Measurements from ENCODE around the gene LMO4. TPM values are rescaled to one million over a fixed set of nuclear protein-coding genes. Genes with fewer than 3 reads are reported as not detected.

LMO4 gene
- polyA plus RNA-seq, 3 donors, result 20.3 to 71.8 (median 22.3) TPM

DNA sequence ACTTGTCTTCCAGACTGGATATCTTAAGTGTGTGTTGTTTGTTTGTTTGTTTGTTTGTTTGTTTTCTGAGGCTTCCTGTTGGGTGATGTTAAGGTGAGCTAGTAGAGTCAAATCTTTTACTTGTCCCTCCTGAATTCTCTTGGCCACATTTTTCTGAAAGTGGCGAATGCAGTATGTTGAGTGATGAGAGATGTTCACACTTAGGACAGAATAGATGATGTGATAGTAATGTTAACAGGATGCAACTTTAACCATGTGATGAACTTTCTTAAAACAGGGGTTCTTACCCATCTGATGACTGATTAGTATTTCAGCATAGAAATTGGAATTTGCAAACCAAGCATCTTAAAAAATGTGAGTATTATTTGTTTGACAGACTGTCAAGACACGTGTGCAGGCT is 40.2 kb downstream of the LMO4 start:
- H3K27ac ChIP-seq (ENCODE audit: low read depth in 1 of 2, low read length in 2 of 2), result no peak overlapping the region
- TF ChIP-seq, protein P1, sequence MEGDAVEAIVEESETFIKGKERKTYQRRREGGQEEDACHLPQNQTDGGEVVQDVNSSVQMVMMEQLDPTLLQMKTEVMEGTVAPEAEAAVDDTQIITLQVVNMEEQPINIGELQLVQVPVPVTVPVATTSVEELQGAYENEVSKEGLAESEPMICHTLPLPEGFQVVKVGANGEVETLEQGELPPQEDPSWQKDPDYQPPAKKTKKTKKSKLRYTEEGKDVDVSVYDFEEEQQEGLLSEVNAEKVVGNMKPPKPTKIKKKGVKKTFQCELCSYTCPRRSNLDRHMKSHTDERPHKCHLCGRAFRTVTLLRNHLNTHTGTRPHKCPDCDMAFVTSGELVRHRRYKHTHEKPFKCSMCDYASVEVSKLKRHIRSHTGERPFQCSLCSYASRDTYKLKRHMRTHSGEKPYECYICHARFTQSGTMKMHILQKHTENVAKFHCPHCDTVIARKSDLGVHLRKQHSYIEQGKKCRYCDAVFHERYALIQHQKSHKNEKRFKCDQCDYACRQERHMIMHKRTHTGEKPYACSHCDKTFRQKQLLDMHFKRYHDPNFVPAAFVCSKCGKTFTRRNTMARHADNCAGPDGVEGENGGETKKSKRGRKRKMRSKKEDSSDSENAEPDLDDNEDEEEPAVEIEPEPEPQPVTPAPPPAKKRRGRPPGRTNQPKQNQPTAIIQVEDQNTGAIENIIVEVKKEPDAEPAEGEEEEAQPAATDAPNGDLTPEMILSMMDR (IDR thresholded peaks at IDR 0.05), result no peak
- no peak overlapping the region for H3K27ac Mint-ChIP-seq
- DNase-seq, result no peak
- H3K4me3 ChIP-seq (replicated peaks in 1 of 3; ENCODE audit: low read depth in 2 of 3, low read length in 3 of 3), result no peak overlapping the region
- H3K9ac ChIP-seq (ENCODE audit: insufficient read depth, low read length, poor library complexity, severe bottlenecking), result no peak overlapping the region
- WGBS (ENCODE audit: insufficient coverage), result no CpG with 5 or more reads among the region's 2 CpGs
- peaks cover 0 to 2% (median 0%) of the 10 kb centered on the region in 3 donors for H3K27me3 Mint-ChIP-seq (ENCODE audit: low read depth in 3 of 3)
- H3K36me3 ChIP-seq (replicated peaks in 1 of 2; ENCODE audit: control insufficient read depth in 1 of 2, insufficient read depth in 2 of 2, low read length in 2 of 2), result no peaks in the 10 kb centered on the region
- peaks cover 0 to 12% (median 5%) of the 10 kb centered on the region in 7 donors for H3K9me3 Mint-ChIP-seq
- no peaks in the 10 kb centered on the region for H3K27me3 ChIP-seq (ENCODE audit: control insufficient read depth in 2 of 2, insufficient read depth in 2 of 2, low read length in 2 of 2)
- no peaks in the 10 kb centered on the region for H3K79me2 ChIP-seq (ENCODE audit: insufficient read depth, low read length)
- H2AFZ ChIP-seq (ENCODE audit: insufficient read depth, low read depth, low read length, poor library complexity, severe bottlenecking), result no peak overlapping the region
- intact Hi-C loops (cut with micrococcal nuclease), result no loop called here
- peaks cover 0 to 3% of the 10 kb centered on the region in 2 donors for H3K36me3 Mint-ChIP-seq
- H3K4me1 ChIP-seq (ENCODE audit: control insufficient read depth in 1 of 2, insufficient read depth in 2 of 2, low read length in 2 of 2), result no peaks in the 10 kb centered on the region
- no peak overlapping the region for H3K4me2 ChIP-seq (replicated peaks; ENCODE audit: extremely low read depth, low read length, poor library complexity, severe bottlenecking)
- no peak overlapping the region for H3K4me3 Mint-ChIP-seq
- no peaks in the 10 kb centered on the region for H3K4me1 Mint-ChIP-seq
- no peaks in the 10 kb centered on the region for H4K20me1 ChIP-seq (ENCODE audit: insufficient read depth, low read length)
- no peaks in the 10 kb centered on the region for H3K9me3 ChIP-seq (replicated peaks in 1 of 2; ENCODE audit: control insufficient read depth in 1 of 2, insufficient read depth in 1 of 2, low read length in 2 of 2)

GRCh38 chr1:87369736-87370478 is 41.2 kb downstream of the LMO4 start:
- H3K4me1 Mint-ChIP-seq, result no peaks in the 10 kb centered on the region
- no peaks in the 10 kb centered on the region for H4K20me1 ChIP-seq (ENCODE audit: insufficient read depth, low read length)
- no CpG with 5 or more reads among the region's 3 CpGs for WGBS (ENCODE audit: insufficient coverage)
- no peak overlapping the region for H3K27ac ChIP-seq (ENCODE audit: low read depth in 1 of 2, low read length in 2 of 2)
- H3K4me1 ChIP-seq (ENCODE audit: control insufficient read depth in 1 of 2, insufficient read depth in 2 of 2, low read length in 2 of 2), result no peaks in the 10 kb centered on the region
- H3K27me3 ChIP-seq (ENCODE audit: control insufficient read depth in 2 of 2, insufficient read depth in 2 of 2, low read length in 2 of 2), result no peaks in the 10 kb centered on the region
- no peaks in the 10 kb centered on the region for H3K9me3 ChIP-seq (replicated peaks in 1 of 2; ENCODE audit: control insufficient read depth in 1 of 2, insufficient read depth in 1 of 2, low read length in 2 of 2)
- H2AFZ ChIP-seq (ENCODE audit: insufficient read depth, low read depth, low read length, poor library complexity, severe bottlenecking), result no peak overlapping the region
- no peak for DNase-seq
- peak overlapping the region in 1 of 7 donors; percentile 2 for H3K27ac Mint-ChIP-seq
- peaks cover 0 to 2% (median 0%) of the 10 kb centered on the region in 3 donors for H3K27me3 Mint-ChIP-seq (ENCODE audit: low read depth in 3 of 3)
- no peak overlapping the region for H3K9ac ChIP-seq (ENCODE audit: insufficient read depth, low read length, poor library complexity, severe bottlenecking)
- no peaks in the 10 kb centered on the region for H3K36me3 ChIP-seq (replicated peaks in 1 of 2; ENCODE audit: control insufficient read depth in 1 of 2, insufficient read depth in 2 of 2, low read length in 2 of 2)
- no peak overlapping the region for H3K4me3 ChIP-seq (replicated peaks in 1 of 3; ENCODE audit: low read depth in 2 of 3, low read length in 3 of 3)
- no peaks in the 10 kb centered on the region for H3K79me2 ChIP-seq (ENCODE audit: insufficient read depth, low read length)
- intact Hi-C loops (cut with micrococcal nuclease), result loop anchor here in 1 of 2 donors (5.0 kb wide), 1 partner anchor 712 kb away; no protein-coding TSS in a partner anchor
- H3K36me3 Mint-ChIP-seq, result peaks cover 0 to 3% of the 10 kb centered on the region in 2 donors
- TF ChIP-seq, protein P1 (IDR thresholded peaks at IDR 0.05), result no peak
- H3K4me3 Mint-ChIP-seq, result no peak overlapping the region
- peaks cover 0 to 14% (median 5%) of the 10 kb centered on the region in 7 donors for H3K9me3 Mint-ChIP-seq
- H3K4me2 ChIP-seq (replicated peaks; ENCODE audit: extremely low read depth, low read length, poor library complexity, severe bottlenecking), result no peak overlapping the region

All from CD14-positive monocyte (primary cell).